ENCODE measurements around the gene CNGB1.
"Not testable (repeated sequence)": the region's sequence is repeated elsewhere in the genome, so short reads cannot be mapped to it uniquely, and the experiment has no call there.

Gene CNGB1

DNA sequence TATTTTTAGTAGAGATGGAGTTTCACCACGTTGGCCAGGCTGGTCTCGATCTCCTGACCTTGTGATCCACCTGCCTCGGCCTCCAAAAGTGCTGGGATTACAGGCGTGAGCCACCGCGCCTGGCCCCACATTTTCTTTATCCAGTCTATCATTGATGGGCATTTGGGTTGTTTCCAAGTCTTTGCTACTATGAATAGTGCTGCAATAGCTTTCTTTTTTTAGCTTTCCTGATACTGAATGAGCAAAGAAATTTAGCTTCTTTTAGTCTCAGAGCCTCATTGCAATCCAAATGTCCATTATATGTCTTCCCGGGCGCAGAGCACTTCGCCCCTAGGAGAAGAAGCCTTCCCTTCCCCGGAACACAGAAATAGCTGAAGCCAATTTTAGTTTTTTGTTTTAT, 112.9 kb downstream of the CNGB1 start:
- not testable (repeated sequence) for DNase-seq (ENCODE audit: low read depth)

DNA sequence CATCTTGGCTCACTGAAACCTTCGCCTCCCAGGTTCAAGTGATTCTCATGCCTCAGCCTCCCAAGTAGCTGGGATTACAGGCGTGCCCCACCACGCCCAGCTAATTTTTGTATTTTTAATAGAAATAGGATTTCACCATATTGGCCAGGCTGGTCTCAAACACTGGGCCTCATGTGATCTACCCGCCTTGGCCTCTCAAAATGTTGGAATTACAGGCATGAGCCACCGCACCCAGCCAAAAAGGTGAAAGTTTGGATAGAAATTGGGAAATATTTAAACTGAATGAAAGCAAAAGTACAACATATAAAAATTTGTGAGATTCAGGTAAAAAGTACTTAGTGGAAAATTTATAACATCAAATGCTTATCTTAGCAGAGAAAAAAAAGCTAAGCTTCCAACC, 115.7 kb downstream of the CNGB1 start:
- DNase-seq (ENCODE audit: low read depth) = no peak

DNA sequence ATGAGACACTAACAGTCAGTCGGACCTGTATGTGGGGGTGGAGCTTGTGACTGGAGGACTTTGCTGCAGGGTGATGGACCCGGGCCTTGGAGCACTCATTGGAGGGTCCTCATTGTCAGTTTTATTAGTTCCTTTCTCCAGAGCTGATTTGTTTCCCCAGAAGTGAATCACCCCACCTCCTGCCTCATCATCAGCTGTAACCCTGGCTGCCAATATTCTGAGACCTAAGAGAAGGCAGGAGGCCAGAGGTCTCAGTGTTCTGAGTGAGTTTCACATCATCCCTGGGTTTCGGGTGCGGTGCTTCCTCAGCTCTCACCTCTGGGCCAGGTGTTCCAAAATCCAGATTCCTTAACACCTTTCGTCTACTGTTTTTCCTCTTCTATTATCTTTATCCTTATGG, 118.7 kb downstream of the CNGB1 start:
- DNase-seq (ENCODE audit: low read depth) = no peak

DNA sequence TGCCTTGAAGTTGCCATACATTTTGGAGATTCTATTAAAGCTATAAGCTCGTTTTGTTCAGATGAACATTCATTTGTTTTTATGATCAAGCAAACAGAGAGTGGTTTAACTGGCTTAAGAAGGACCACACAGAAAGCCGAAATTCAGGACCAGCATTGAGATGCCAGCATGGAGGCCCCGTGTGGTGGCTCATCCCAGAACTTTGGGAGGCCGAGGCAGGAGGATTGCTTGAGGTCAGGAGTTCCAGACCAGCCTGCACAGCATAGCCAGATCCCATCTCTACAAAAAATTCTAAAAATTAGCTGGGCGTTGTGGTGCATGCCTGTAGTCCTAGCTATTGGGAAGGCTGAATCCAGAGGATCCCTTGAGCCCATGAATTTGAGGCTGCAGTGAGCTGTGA, 122.7 kb downstream of the CNGB1 start:
- no peak for DNase-seq (ENCODE audit: low read depth)

DNA sequence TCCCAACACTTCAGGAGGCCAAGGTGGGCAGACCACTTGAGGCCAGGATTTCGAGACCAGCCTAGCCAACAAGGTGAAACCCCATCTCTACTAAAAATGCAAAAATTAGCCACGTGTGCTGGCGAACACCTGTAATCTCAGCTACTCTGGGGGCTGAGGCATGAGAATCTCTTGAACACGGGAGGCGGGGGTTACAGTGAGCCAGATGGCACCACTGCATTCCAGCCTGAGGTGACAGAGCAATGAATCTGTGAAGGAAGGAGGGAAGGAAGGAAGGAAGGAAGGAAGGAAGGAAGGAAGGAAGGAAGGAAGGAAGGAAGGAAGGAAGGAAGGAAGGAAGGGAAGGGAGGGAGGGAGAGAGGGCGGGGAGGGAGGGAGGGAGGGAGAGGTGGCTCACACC, 124.0 kb downstream of the CNGB1 start:
- not testable (repeated sequence) for DNase-seq (ENCODE audit: low read depth)

DNA sequence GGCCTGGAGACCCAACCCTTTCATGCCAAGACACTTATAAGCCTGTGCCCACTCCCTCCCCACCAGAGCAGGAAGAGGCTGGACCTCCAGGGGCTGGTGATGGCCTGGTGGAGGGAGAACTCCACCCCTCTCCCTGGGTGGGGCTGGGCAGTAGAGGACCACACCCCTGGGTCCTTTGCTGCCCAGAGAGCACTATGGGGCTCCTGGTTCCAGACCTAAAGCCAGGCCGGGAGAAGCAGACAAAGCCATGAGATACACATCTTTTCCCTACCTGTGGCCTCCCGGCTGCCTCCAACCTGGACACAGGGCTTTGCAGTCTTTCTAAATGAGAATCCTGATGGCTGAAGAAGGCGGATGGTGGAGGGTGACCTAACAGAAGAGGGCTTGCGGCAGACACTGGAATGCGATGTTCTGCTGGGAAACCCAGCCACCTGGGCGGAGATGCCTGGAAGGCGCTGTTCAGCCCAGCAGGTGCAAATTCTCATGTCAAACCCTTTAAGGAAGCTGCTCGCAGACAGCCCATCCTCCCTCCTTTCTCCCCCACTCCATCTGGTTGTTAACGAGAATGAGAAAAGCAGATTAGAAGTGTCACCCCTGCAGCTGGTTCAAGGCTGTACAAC, 124.7 kb downstream of the CNGB1 start:
- no peak for DNase-seq (ENCODE audit: low read depth)

DNA sequence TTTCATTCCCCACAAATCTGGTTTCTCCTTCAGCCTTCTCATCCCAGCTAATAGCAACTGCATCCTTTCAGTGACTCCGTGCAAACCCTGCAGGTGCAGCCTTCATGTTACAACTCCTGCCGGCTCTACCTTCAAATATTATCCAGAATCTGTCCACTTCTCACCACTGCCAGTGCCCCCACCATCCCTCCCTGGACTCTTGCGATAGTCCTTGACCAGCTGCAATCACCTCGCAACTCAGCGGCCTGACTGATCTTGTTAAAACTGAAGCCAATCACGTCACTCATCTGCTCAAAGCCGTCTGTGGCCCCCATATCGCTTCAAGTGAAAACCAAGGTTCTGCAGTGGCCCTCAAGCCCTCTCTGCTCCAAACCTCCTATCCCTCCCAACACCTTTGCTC, 125.8 kb downstream of the CNGB1 start:
- no peak for DNase-seq (ENCODE audit: low read depth)

DNA sequence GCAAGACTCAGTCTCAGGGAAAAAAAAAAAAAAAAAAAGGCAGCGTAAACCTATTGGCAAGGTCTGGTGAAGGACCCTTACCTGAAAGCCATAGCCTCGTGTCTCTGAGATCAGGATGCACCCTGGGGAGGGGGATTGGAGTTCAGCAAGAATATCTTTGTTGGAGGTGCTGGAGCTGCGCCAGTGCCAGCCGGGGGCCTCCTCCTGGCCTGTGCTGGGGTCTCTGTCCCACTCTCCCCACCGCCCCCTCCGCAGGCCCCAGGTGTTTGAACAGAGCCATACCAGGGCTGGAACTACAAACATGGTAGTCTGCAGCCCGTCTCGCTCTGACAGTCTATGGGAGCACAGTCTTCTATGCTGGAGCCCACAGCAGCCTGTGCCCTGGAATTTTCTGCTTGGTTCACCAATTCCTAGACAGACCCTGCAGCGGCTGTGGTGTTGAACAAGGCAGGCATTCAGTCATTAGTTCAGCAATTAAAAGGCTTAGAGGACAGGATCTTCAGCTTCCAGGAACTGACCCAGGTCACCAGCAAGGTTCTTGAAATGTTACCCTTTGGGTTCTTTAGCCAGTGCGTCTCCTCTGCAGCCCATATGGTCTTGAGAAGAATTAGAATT, 126.4 kb downstream of the CNGB1 start:
- DNase-seq (ENCODE audit: low read depth) = no peak

DNA sequence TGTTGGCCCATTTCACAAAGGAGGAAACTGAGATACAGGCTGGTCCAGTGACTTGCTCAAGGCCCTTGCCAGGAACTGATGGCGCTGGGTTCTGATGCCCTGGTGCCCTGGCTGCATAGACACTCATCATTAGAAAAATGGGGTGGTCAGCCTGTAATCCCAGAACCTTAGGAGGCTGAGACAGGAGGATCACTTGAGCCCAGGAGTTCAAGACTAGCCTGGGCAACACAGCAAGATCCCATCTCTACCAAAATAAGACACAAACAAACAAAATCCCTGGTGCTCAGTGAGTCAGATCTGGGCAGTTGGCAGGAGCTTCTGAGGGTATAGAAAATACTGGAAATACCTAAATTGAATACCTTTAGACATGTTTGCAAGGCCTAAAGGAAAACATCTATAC, 127.5 kb downstream of the CNGB1 start:
- DNase-seq (ENCODE audit: low read depth) = no peak

DNA sequence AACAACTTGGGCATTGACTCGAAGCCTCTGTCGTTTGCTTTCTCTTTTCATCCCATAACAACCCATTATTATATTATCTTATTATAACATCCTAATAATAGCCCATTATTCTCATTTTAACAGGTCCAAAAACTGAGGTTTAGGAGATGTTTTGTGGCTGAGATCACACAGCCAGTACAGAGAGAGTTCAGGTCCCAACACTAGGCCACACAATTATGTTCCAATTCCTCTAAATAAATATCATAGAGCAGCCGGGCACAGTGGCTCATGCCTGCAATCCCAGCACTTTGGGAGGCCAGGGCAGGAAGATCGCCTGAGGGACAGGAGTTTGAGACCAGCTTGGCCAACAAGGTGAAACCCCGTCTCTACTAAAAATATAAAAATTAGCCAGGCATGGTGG, 128.3 kb downstream of the CNGB1 start:
- DNase-seq (ENCODE audit: low read depth) = no peak

DNA sequence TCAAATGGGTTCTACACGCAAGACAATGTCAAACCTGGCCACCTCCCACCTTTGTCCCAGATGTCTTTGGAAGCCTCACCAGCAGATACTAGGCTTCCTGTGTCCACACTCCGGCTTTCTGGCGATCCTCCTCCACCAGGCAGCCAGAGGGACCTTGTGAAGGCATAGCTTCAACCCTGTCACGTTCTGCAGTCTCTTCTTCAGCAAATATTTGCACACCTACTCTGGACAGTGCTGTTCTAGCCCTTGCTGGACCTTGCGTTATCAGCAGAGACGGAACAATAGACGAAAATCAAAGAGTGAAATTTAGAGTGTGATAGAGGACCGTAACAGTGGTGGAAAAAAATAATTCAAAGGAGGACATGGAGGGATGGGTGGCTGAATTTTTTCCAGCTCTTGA, 130.1 kb downstream of the CNGB1 start:
- no peak for DNase-seq (ENCODE audit: low read depth)

DNA sequence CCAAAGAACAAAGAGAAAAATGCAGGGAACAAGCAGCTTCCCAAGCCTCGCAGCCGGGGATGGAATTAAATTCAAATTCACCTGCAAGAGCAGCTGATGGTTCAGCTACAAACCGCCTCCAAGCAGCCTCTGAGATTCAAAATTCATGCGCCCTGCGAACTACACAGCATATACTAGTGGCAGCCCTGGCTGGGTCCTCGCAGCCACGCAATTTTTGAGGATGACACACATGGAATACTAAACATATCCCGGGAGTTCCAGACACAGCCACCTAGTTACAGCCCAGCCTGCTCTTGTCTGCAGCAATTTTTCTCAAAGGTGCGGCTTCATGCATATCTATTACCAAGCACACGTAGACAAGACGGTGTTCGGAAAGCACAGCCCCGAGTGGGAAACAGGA, 132.8 kb downstream of the CNGB1 start:
- DNase-seq (ENCODE audit: low read depth) = no peak

DNA sequence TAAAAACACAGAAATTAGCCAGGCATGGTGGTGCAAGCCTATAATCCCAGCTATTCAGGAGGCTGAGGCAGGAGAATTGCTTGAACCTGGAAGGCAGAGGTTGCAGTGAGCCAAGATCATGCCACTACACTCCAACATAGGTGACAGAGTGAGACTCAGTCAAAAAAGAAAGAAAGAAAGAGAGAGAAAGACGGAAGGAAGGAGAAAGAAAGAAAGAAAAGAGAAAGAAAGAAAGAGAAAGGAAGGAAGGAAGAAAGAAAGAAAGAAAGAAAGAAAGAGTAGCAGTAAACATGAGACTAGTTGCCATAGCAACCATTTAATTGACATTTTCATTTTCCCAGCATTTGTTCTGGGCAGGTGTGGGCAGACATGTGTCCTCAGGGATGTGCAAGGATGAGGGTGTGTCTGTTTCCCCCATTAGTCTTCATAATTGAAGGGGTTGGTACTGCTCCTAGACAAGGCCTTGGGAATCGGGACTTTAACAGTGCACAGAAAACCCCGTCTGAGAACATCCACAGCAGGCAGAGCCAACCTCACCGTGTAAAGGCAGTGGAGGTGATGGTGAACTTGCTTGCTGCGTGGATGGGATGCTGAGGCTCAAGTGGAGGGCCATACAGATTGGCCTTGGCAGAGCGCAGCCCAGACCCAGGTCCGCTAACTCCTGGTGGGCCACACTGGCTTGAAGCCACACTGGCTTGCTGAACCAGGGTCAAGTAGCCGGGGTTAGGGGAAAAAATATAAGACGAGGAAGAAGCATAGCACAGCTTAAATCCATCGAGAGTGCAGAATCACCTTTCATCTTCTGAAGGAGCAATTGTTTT, 133.4 kb downstream of the CNGB1 start:
- DNase-seq (ENCODE audit: low read depth) = no peak

DNA sequence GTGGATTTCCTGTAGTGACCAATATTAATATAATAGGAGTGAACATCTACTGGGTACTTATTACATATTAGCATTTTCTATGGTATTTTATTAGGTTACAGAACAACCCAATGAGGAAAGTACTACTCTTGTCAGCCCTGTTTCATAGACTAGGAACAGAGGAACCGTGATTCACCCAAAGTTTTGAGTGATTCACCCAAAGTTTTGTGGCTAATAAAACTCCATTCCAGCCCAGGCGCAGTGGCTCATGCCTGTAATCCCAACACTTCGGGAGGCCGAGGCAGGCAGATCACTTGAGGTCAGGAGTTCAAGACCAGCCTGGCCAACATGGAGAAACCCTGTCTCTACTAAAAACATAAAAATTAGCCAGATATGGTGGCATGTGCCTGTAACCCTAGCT, 135.5 kb downstream of the CNGB1 start:
- not testable (repeated sequence) for DNase-seq (ENCODE audit: low read depth)

DNA sequence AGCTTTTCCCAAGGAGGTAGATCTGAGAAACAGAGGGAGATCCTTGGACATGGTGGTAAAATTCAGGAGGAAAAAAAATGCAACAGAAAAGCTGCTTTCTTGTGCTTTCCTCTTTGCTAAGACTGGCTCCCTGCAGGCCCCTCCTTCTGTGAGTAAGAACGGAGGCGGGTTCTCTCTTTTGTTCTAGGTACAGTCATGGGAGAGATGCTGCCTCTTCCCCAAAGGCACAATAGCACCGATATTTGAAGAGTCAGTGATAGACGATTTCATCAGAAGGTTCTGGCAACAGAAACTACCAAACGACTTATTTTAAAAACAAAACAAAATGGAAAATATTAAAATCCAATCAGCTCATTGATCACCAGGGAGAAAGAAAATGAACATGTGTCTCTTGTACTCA, 136.0 kb downstream of the CNGB1 start:
- DNase-seq (ENCODE audit: low read depth) = no peak
